PFSK-1 (cell line): Measurements from ENCODE around the gene GPR37L1.

Experiments
- POLR2AphosphoS5 ChIP-seq: IDR thresholded peaks from 2 replicates; pipeline ENCODE4 v1.6.1; 2012; ENCODE audit warnings: low read depth, mild to moderate bottlenecking, control low read depth, low read length, moderate library complexity
- SIN3A ChIP-seq: IDR thresholded peaks from 2 replicates; pipeline ENCODE4 v1.6.1; 2012; ENCODE audit warnings: mild to moderate bottlenecking, low read length, moderate library complexity, borderline replicate concordance; ENCODE audit not compliant: insufficient read depth
- TAF1 ChIP-seq: IDR thresholded peaks from 2 replicates; pipeline ENCODE4 v1.6.1; 2012; ENCODE audit warnings: low read length, control low read depth, borderline replicate concordance; ENCODE audit not compliant: insufficient read depth

- no peak for TF ChIP-seq TAF1
- no peak for TF ChIP-seq POLR2AphosphoS5
- TF ChIP-seq SIN3A, result no peak
Observed at GRCh38 chr1:202172015-202172355, 49.3 kb downstream of the GPR37L1 start.
